Right kidney (tissue), 1 donor: ENCODE data around the gene NKAIN4.
A peak's percentile ranks its signal among the peaks of the same experiment; 100 is the strongest.

Experiments
- DNase-seq: peaks from one replicate; pipeline ENCODE4 v3.0.0-alpha.2; 2016

Gene NKAIN4

DNA sequence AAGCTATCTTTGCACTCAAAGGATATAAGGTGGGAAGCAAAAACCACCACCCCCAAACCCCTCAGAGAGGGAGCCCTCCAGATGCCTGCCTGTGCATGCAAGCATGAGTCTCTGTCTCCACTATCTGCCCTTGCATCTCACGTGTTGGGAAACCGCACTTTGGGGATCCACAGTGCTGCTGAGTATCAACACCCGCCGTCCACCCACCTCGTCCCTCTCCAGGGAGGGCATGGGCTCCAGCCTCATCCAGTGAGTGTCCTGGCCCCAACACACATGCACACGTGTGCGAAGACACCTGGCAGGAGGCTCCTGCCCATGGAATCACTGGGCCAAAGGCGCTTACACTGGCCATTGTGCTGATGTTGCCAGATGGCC lies 34.8 kb downstream of the NKAIN4 start:
- DNase-seq: no peak

GRCh38 chr20:63218701-63219446 lies 35.4 kb downstream of the NKAIN4 start:
- no peak for DNase-seq

GRCh38 chr20:63217706-63218105 lies 36.6 kb downstream of the NKAIN4 start:
- DNase-seq: no peak

GRCh38 chr20:63216849-63217471 lies 37.3 kb downstream of the NKAIN4 start:
- DNase-seq: no peak

DNA sequence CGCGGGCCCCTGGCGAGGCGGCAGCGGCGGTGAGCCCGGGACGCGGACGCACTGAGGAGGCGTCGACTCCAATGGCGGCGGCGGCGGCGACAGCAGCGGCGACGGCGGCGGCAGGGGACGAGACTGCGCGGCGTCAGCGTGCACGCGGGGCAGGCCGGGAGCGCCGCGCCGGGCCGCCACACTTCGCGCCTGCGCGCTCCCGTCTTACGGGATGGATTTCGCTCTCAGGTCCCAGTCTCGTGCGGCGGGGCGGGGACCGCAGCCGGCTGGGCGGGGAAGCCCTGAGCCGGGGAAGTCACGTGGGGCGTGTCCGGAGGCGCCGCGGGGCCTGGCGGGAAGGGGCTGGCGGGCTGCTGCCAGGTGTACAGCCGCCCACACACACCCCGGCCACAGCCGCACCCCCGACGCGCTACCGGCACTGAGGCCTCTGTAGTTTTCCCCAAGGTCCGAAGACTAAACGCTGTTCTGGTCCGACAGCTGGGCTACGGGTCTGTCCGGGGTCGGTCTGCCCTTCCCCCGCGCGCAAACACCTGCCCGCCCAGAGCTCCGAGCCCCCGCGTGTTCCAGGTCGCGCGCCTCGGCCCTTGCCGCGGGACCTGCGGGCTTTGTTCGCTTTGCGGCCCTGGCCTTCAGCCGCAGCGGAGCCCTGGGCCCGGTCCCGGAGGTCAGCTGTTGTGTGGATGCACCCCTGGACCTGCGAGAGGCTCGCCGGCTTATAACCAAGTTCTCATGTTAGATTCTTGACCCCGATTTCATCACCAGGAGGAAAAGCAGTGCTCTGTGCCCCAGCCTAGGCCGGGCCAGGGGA lies 38.0 kb downstream of the NKAIN4 start, which contains the start of gene YTHDF1:
TSS of gene YTHDF1 (minus strand) at position 91 of the 808 bp plus-strand sequence. CDS start 239 bp downstream, outside the sequence.
- DNase-seq: peak; percentile 88

- DNase-seq: peak; percentile 54
Observed at GRCh38 chr20:63215101-63216040, 38.9 kb downstream of the NKAIN4 start.

- no peak for DNase-seq
Observed at GRCh38 chr20:63214514-63214913, 39.7 kb downstream of the NKAIN4 start.

GRCh38 chr20:63212792-63213191 lies 41.5 kb downstream of the NKAIN4 start:
- DNase-seq: no peak

- DNase-seq: no peak
Observed at GRCh38 chr20:63212393-63212730, 41.9 kb downstream of the NKAIN4 start.

DNA sequence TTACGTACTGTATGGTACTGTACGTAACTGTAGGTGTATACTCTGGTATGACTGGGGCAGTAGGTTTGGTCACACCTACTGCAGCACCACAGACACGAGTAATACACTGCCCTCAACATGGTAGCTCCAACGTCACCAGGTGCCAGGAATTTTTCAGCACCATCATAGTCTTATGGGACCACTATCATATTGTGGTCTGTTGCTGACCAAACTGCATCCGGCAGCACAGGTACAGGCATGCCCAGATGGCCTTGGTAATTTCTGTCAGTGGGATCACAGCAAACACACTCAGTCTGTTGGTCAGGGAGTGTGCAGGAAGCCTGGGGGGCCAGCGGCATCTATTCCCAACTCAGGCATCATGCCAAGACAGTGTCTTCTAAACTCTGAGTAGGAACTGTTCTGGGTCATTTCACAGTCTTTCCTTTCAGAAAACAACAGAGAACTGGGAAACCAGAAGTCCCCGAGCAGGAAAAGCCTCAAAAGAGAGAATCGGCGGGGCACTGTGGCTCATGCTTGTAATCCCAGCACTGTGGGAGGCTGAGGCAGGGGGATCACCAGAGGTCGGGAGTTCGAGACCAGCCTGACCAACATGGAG lies 44.2 kb downstream of the NKAIN4 start:
- DNase-seq: no peak

GRCh38 chr20:63208346-63208909 lies 45.8 kb downstream of the NKAIN4 start:
- DNase-seq: no peak

DNA sequence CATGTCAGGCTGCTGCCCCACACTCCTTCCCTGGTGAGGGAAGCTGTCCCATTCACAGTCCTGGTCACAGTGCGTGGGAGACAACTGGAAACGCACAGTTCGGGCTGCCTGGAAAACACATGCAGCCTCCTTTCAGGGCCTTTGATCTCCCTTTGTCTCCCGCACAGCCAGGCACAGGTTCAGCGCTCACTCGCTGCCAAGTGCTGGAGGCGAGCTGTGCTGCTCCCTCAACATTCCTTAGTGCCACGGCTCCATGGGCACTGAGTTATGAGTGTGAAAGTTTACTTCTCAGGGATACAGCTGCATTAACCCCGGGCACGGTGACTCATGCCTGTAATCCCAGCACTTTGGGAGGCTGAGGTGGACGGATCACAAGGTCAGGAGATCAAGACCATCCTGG lies 47.4 kb downstream of the NKAIN4 start:
- DNase-seq: no peak

DNA sequence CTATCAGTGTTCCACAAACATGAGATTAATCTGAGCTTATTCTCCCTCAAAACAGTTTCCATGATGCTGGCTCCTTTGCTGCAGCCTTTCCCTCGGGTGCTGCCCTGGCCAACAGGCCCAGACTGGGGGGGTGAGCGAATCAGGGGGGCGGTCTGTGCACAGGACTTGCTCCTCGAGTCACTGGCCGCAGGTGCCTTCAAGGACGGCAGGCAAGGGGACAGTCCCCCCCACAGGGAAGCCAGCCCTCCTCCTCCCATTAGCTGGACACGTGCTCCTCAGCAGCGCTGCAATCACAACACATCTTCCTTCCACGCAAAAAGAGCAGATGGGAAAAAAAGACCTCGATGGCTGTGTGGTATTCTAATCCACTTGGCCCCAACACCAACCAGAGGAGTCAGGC lies 48.4 kb downstream of the NKAIN4 start:
- no peak for DNase-seq

DNA sequence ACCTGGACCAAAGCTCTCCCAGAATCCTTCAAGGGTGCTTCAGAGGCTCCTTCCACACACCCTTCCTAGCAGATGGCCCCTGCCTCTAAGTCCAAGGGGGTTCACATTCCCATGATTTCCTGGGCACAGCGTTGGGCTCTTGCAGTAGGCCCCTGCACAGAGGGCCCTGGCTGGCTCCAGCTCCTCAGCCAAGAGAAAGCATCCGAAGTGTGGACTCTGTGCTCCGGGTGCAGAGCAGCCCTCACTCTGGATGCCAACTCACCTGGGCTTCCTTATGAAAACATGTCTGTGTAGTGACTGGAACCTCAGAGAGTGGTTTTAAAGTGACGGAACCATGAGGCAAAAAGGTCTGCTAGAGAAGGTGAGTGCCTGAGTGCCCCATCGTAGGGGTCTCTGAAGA lies 49.9 kb downstream of the NKAIN4 start:
- no peak for DNase-seq

- DNase-seq: no peak
Observed at GRCh38 chr20:63202811-63203526, 51.3 kb downstream of the NKAIN4 start.

DNA sequence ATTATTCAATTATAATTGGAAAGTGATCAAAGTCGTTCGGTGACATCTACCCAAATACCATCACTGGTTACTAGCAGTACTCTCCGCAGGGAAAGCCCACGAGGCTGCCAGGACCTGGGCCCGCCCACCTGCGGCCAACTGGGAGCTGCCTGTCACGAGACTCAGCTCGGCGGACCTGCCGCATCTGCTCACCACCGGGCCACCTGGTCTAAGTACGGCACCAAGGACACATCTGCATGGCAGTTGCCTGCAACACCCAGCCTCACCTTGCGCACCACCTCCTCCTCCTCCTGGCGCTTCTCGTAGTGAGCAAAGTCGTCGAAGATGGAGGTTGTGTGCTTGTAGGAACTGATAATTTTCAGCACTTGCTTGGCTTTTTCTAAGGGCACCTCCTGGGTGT lies 52.2 kb downstream of the NKAIN4 start:
- no peak for DNase-seq

DNA sequence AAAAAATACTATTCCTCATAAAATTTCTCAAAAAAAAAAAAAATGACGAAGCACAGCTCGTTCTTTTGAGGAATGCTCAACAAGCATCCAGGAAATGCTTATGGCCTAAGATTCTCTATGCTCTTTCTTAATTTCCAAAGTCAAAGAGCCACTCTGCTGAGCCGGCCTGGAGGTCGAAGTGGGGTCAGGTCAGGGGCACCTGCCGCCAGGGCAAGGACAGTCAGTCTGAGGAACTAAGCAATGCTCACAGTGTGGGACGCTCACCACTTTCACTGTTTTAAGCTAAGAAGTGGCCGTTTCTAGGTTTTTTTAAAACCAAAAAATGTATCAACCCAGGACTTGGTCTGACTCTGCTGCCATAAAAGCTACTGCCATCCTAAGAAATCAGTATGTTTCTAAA lies 55.7 kb downstream of the NKAIN4 start:
- no peak for DNase-seq

GRCh38 chr20:63196768-63197470 lies 57.3 kb downstream of the NKAIN4 start:
- DNase-seq: no peak

DNA sequence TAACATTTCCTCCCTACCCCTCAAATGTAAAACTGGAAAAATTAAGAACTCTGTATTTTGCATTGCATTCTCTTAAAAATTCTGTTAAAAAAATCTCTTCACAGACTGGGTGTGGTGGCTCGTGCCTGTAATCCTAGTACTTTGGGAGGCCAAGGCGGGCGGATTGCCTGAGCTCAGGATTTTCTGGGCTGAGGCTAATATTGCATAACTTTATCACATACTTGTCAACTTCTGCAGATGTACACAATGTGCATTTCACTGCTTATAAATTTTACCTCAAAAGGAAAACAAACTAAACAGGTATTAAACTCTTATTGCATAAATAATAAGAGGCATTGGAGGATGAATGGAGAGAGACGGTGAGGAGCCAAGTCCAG lies 59.5 kb downstream of the NKAIN4 start:
- DNase-seq: no peak
